Neutrophil (primary cell): ENCODE data around the gene FAM78B.

ENCODE experiments used
- H3K27ac ChIP-seq: fragments of 200-600 bp; sonication (generic); 2 replicates; pipeline ENCODE4 v1.5.1; 2016; ENCODE audit warnings: mild to moderate bottlenecking, moderate library complexity
- H3K27me3 ChIP-seq: fragments of 200-600 bp; sonication (generic); 2 replicates; pipeline ENCODE4 v1.6.0; 2016; ENCODE audit warnings: mild to moderate bottlenecking
- H3K36me3 ChIP-seq: fragments of 200-600 bp; sonication (generic); 2 replicates; pipeline ENCODE4 v1.5.1; 2017
- H3K4me1 ChIP-seq, 2 experiments: fragments of 200-600 bp in 1 of 2; sonication (generic) in 1 of 2; 1 replicate in 1 of 2; 2 replicates in 1 of 2; pipeline versions ENCODE4 v1.5.1 to v1.6.1; 2013 to 2016; ENCODE audit warnings: low read depth in 1 of 2, low read length in 1 of 2, mild to moderate bottlenecking in 1 of 2, moderate library complexity in 1 of 2; ENCODE audit not compliant: control insufficient read depth in 1 of 2, insufficient read depth in 1 of 2
- H3K4me3 ChIP-seq, 2 experiments: fragments of 200-600 bp in 1 of 2; sonication (generic) in 1 of 2; 1 replicate in 1 of 2; 2 replicates in 1 of 2; pipeline ENCODE4 v1.5.1; 2013 to 2016; ENCODE audit warnings: low read depth in 1 of 2, low read length in 1 of 2, mild to moderate bottlenecking in 1 of 2, moderate library complexity in 1 of 2
- H3K9me3 ChIP-seq: fragments of 200-600 bp; sonication (generic); 2 replicates; pipeline ENCODE4 v1.5.1; 2016
- TF ChIP-seq, protein P1 (sequence below): fragments of 200-600 bp; sonication (generic); IDR thresholded peaks from 2 replicates; pipeline ENCODE4 v1.5.1; 2016; ENCODE audit warnings: antibody characterized with exemption

Gene FAM78B

DNA sequence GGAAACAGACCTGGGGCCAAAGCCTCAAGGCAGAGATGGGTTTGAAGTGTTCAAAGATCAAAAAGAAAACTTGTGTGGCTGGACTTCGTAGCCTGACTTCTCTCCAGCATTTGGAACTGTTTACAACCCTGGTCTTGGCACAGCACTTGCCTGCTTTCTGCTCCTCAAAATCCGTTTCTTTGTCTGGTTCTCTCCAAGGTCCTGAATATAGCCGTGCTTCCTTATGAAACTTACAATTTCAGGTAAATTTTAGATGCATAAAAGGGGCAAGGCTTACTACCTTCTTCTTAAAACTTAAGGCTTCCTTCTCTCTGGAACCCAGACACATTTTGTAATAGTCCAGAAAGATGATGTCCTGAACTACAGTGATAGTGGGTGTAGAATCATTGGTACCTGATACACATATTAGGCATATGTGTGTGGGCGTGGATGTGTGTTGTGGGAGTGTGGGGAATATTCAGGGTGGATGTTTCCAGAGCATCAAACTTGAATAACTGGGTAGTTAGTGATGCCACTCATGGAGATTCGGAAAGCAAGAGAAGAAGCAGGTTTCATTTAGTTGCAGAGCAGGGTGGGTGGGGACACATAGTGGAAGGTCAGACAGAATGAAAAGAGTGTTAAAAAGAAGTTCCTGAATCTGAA, 26.4 kb upstream of the FAM78B start:
- TF ChIP-seq, protein P1, sequence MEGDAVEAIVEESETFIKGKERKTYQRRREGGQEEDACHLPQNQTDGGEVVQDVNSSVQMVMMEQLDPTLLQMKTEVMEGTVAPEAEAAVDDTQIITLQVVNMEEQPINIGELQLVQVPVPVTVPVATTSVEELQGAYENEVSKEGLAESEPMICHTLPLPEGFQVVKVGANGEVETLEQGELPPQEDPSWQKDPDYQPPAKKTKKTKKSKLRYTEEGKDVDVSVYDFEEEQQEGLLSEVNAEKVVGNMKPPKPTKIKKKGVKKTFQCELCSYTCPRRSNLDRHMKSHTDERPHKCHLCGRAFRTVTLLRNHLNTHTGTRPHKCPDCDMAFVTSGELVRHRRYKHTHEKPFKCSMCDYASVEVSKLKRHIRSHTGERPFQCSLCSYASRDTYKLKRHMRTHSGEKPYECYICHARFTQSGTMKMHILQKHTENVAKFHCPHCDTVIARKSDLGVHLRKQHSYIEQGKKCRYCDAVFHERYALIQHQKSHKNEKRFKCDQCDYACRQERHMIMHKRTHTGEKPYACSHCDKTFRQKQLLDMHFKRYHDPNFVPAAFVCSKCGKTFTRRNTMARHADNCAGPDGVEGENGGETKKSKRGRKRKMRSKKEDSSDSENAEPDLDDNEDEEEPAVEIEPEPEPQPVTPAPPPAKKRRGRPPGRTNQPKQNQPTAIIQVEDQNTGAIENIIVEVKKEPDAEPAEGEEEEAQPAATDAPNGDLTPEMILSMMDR, result no peak
- Histone ChIP-seq H3K9me3 (no peaks in the 10 kb centered on the region), H3K27me3 (no peaks in the 10 kb centered on the region), H3K36me3 (no peaks in the 10 kb centered on the region), H3K4me3 (no peak overlapping the region), H3K4me1 (no peaks in the 10 kb centered on the region), H3K27ac (no peak overlapping the region)

DNA sequence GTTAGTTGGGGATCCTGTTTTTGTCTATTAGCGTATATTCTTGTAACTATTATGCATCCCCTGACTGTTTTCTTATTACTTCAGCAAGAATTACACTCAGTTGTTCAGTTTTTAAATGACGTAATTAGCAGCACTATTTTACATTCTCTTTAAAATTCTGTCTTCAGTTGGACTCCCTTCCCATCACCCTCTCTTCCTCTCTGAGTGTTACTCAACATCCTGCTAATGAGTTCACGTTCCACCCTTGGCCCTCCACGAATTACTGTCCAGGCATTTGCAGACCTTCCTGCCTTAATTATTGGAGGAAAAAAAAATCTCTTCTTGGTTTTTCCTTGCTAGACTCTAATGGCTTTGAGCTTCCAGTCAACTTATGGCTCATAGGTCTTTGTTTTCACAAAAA, 23.6 kb upstream of the FAM78B start:
- H3K4me3 ChIP-seq, result no peak overlapping the region
- H3K4me1 ChIP-seq, result no peaks in the 10 kb centered on the region
- no peak overlapping the region for H3K27ac ChIP-seq
- TF ChIP-seq, protein P1, result no peak
- no peaks in the 10 kb centered on the region for H3K36me3 ChIP-seq
- no peaks in the 10 kb centered on the region for H3K27me3 ChIP-seq
- no peaks in the 10 kb centered on the region for H3K9me3 ChIP-seq

GRCh38 chr1:166189126-166189525, 22.3 kb upstream of the FAM78B start:
- Histone ChIP-seq H3K9me3 (no peaks in the 10 kb centered on the region), H3K4me1 (no peaks in the 10 kb centered on the region), H3K27me3 (no peaks in the 10 kb centered on the region), H3K4me3 (no peak overlapping the region), H3K36me3 (no peaks in the 10 kb centered on the region), H3K27ac (no peak overlapping the region)
- TF ChIP-seq, protein P1, result no peak

- Histone ChIP-seq H3K27me3 (no peaks in the 10 kb centered on the region), H3K36me3 (no peaks in the 10 kb centered on the region), H3K4me3 (no peak overlapping the region), H3K9me3 (no peaks in the 10 kb centered on the region), H3K4me1 (no peaks in the 10 kb centered on the region), H3K27ac (no peak overlapping the region)
- TF ChIP-seq, protein P1, result no peak
These were observed 18.7 kb upstream of the FAM78B start for GRCh38 chr1:166185526-166185925.

DNA sequence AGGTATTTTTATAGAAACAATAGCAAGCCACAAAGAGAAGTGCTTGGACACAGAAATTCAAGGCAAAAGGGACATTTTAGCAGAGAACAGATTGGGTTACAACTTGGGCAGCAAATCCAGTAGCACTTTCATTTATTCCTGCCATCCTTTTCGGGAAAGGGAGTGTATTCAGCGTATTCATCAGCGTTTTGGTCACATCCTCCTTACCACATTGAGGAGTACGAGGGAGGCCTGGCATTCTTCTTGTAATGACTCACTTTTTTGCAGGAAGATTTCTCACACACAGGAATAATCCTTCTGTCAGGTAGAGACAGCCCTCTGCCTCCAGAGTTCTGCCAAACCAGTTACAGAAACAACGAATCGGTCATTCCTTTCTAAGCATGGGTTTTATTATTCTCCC, 18.1 kb upstream of the FAM78B start:
- H3K27me3 ChIP-seq, result no peaks in the 10 kb centered on the region
- no peaks in the 10 kb centered on the region for H3K9me3 ChIP-seq
- H3K4me3 ChIP-seq, result no peak overlapping the region
- no peak overlapping the region for H3K27ac ChIP-seq
- H3K36me3 ChIP-seq, result no peaks in the 10 kb centered on the region
- TF ChIP-seq, protein P1, result no peak
- H3K4me1 ChIP-seq, result no peaks in the 10 kb centered on the region
